RPMI7951 (cell line): ENCODE measurements around the gene AMMECR1L. TPM values are rescaled to one million over a fixed set of nuclear protein-coding genes. Genes with fewer than 3 reads are reported as not detected.
A peak's percentile ranks its signal among the peaks of the same experiment; 100 is the strongest.
"Not testable (repeated sequence)": the region's sequence is repeated elsewhere in the genome, so short reads cannot be mapped to it uniquely, and the experiment has no call there.

Experiments
- DNase-seq: peaks from one replicate; pipeline ENCODE4 v3.0.0-alpha.2; 2012; ENCODE audit warnings: low read depth
- total RNA-seq: library from RNA; depleted of rRNA; stranded (reverse); fragments of >200 nt; shearing (Covaris generic); gene quantifications from 2 replicates; pipeline ENCODE4 v1.2.3, GENCODE V29; 2014; rRNA removed

The AMMECR1L gene
- total RNA-seq, 1 experiment from 2014 or later = 12.7 TPM

DNA sequence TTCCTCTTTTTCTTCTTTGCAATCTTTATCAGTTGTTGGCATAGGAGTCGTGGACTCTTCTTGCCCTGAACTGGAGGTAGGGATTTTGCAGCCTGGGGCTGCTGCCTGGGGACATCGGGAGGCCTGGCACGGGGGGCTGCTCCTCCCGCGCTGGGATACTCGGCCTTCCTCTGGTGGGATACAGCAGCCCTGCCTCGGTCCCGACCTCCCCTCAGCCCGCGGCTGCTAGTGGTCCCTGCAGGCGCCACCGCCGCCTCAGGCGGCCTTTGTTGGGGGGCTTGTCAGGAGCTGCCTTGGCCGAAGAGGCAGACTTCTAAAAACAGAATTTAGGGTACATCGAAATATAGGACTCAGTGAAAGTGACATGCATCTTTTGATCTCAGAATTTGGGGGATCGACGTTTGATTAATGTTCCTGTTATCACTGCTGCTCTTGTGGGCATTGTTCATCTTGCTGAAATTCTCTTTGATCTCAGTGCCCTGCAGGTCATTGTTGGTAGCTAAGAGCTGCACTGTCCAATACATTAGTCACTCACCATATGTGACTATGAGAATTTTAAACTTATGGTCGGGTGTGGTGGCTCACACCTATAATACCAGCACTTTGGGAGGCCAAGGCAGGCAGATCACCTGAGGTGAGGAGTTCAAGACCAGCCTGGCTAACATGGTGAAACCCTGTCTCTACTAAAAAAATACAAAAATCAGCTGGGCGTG lies 44.1 kb downstream of the AMMECR1L start:
- DNase-seq = peak; percentile 40

DNA sequence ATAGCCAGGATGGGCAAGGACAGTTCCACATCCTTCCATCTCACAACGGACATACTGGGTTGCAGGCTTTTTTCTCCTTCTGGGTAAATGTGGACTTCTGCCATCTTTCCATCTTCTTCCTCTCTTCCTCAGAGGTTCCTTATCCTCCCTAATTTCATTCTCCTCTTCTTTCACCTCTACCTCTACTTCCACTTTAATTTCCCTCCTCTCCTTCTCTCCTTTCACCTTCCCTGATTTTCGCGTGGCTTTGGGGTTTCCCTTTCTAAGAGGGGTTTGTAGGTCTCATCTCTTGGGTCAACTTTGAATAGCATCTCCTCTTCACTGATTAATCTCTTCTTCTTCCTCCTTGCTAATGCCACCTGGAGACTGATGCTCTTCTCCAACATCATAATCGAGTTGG lies 44.9 kb downstream of the AMMECR1L start:
- no peak for DNase-seq

DNA sequence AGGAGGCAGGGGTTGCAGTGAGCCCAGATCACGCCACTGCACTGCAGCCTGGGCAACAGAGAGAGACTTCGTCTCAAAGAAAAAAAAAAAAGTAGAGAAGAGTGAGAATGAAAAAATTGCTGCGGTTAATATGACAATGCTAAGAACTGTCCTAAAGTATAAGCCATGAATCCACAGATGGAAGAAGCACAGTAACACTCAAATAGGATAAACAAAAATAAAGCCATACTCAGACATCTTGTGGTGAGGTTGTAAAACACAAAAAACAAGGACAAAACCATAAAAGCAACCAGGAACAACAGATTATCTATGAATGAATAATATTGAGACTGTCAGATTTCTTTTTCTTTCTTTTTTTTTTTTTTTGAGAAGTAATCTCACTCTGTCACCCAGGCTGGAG lies 50.8 kb downstream of the AMMECR1L start:
- no peak for DNase-seq

DNA sequence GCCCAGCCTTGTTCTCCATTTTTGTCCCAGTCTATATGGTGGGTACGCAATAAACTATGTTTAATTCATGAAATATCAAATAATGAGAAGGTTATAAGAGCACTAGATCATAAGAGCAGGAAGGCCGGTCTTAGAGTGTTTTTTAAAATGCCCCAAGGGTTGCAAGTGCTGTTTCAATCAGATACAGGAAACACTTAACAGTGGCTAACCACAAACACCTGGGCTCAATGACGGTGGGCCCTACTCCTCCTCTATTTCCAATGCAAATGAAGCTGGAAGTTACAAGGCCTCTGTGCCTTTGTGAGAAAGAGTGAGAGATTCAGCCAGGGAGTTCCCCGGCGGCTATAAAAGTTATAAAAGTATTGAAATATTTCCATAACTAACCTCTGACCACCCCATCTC lies 55.9 kb downstream of the AMMECR1L start:
- peak; percentile 68 for DNase-seq

DNA sequence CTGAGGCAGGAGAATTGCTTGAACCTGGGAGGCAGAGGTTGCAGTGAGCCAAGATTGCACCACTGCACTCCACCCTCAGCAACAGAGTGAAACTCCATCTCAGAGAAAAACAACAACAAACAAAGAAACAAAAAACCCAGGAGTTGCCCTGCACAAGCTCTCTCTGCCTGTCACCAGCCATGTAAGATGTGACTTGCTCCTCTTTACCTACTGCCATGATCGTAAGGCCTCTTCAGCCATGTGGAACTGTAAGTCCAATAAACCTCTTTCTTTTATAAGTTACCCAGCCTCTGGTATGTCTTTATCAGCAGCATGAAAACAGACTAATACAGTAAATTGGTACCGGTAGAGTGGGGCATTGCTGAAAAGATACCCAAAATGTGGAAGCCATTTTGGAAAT lies 59.0 kb downstream of the AMMECR1L start:
- DNase-seq = not testable (repeated sequence)

DNA sequence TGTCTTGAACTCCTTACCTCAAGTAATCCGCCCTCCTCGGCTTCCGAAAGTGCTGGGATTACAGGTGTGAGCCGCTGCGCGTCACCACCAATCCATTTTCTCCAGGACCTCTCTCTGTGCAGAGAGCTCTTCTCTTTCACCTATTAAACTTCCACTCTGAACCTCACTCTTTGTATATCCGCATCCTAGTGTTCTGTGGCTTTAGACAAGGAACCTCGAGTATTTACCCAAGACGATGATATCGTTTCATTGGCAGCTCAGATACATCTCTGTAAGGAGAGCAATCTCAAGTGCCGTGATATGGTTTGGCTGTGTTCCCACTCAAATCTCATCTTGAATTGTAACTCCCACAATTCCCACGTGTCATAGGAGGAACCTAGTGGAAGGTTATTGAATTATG lies 59.7 kb downstream of the AMMECR1L start:
- DNase-seq = no peak

DNA sequence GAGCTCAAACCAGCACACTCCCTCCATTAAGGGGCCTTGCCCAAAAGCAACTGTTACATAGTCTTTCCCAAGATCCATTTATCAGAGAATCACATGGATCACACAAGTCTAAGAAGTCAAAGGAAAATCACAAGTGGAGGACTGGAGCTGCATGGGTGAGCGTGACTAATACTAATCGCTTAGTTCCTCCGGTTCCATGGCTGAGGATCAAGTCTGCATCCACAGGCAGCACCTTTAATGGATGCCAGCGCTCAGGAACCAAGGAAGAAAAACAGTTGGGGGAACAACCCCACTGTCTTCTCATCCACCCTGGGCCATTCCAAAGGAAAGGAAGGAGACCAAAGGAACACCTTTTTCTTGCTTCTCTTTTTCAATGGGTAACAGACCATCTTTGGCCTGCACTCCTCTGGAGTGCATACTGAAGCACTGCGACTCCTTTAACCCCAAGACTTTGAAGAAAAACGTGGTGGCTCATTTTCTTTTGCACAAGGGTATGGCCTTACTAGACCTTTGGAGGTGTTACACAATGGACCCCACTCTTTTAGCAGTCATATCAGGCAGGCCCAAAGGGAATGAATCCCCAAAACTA lies 65.6 kb downstream of the AMMECR1L start:
- no peak for DNase-seq

DNA sequence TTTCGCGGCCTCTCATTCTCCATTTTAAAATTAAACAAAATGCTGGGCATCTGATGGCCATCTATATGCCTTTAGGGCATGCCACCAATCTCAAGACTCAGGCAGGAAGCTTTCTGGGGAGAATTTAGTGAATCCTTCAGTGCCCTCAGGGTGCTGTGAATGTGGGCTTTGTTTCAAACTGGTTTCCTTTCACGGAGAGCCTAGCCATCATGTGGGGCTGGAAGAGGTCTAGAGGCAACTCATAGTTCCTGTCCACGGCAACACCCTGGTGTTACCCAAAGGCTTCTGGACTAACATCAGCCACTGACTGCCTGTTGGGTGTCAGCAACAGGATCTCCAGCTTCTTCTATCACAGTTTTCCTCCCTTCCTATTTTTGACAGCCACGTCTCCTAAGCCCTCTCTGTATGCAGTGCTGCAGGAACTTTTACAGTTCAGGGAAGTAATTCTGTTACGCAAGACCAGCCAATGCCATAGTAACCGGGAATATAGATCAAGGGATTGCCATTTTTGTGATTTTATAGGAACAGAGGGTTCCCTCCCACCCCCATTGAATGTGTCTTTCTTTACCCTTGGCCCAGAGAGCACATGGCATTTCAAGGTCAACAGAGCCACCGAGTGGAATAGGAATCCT lies 66.8 kb downstream of the AMMECR1L start:
- peak; percentile 9 for DNase-seq

DNA sequence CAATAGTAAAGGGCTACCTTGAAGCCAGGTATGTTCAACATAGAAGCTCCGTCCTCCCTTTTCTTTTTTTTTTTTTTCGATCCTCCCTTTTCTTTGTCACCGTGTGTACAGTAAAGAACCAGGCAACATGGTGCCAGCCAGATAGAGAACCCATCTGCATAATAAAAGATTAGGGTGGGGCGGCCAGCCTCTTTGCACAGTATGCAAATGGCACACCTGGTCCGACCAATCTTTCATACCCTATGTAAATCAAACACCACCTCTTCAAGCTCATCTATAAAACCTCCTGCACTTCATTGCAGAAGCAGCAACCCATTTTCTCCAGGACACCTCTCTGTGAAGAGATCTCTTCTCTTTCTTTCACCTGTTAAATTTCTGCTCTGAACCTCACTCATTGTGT lies 67.5 kb downstream of the AMMECR1L start:
- DNase-seq = no peak

DNA sequence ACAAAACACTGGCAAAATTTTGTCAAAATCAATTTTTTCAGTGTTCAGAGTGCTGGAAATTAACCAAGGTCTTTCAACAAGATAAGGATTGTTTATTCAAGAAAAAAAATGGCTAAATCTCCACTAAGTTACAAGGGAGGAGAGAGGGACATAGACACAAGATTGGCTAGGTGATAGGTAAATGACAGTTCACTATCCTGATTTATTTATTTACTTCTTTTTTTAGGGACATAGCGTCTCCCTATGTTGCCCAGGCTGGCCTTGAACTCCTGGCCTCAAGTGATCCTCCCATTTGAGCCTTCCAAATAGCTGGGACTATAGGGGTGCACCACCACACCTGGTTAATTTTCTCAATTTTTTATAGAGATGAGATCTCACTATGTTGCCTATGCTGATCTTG lies 71.1 kb downstream of the AMMECR1L start:
- DNase-seq = no peak

DNA sequence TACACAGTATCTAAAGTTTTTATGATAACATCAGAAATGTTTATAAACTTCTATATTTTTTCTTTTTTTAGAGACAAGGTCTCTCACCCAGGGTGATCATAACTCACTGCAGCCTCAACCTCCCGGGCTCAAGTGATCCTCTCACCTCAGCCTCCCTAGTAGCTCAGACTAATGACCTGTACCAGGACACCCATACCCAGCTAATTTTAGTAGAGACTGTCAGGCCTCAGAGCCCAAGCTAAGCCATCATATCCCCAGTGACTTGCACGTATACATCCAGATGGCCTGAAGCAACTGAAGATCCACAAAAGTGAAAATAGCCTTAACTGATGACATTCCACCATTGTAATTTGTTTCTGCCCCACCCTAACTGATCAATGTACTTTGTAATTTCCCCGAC lies 73.3 kb downstream of the AMMECR1L start:
- not testable (repeated sequence) for DNase-seq

Other genes starting within 250 kb of the AMMECR1L start
- gene GPR17, start 239.8 kb downstream of the AMMECR1L start, total RNA-seq = 0.29 and 0.84 TPM in 2 replicates
- gene LIMS2, start 210.4 kb downstream of the AMMECR1L start, total RNA-seq = 3.3 and 3.8 TPM in 2 replicates
- 8.5 and 9.3 TPM in 2 replicates for gene SFT2D3, start 184.5 kb downstream of the AMMECR1L start, total RNA-seq
- gene WDR33, start 74.8 kb downstream of the AMMECR1L start, total RNA-seq = 27.6 and 27.8 TPM in 2 replicates
- gene POLR2D, start 27.8 kb downstream of the AMMECR1L start, total RNA-seq = 23.4 and 23.7 TPM in 2 replicates
- 12.2 and 19.1 TPM in 2 replicates for gene SAP130, start 142.1 kb upstream of the AMMECR1L start, total RNA-seq
- 57.3 and 58.6 TPM in 2 replicates for gene UGGT1, start 205.2 kb upstream of the AMMECR1L start, total RNA-seq